NCI-H748 (cell line): Measurements from ENCODE around the gene PCDH9.

Experiments used
- DNase-seq: peaks from one replicate; lab custom pipeline; 2025; ENCODE audit not compliant: unreplicated experiment; lab: John Stamatoyannopoulos, UW

PCDH9 gene

DNA sequence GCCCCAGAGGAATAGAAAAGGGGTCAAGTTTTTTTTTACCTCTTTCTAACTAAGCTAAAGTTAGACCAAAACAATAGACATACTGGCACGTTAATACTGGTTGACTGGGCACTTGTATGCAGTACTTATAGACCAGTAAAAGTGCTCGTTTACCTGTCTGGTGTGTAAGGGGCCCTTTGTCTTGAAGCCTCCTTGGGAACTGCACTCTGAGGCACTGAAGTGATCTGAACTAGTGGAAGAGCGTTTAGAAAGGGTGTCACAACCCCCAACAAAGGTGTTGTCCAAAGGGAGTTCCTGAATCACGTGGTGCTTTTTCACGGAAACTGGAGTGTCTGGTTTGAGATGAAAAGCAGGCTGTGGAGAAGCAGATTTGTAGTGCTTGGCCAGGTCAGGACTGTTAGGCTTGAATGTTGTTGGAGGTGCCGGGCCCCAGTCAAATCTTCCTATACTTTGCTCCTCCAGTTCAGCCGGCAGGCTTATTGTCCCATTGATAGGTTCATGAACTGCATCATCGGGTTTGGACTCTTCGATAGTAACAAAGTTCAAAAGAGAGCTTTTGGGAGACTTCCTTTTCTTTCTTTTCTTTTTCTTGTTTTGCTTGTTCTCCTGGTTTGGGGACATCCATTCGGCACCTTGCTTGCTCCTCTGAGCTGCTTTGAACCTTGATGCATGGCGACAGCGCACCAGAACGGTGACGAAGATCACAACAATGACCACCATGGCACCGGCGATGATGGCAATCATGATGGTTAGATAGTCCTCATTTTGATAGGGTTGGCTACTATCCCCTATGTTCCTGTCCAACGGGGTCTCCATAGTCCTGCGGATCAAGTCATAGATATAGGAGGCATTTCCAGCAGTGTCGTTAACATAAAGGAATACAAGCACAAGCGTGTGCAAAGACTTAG is 4.6 kb downstream of the PCDH9 start:
- no peak for DNase-seq

- peak; percentile 88 for DNase-seq
These were observed 5.8 kb downstream of the PCDH9 start for GRCh38 chr13:67224148-67224846.

DNA sequence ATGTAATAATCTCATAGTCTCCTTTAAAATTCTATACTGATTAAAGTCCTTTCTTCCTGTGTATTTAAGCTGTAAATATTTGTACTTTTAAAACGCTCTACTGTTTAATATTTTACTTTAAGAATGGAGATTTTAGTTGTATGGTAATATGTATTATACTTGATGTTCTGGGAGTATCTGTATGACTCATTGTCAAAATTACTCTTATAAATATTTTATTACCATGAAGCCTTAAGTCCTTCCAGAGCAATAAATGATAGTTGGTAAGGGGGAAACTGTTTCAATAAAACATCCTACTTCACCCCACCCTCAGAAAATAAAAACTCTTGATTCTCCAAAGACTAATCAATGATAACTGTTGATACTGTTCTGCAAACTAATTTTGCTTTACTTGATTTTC is 6.4 kb downstream of the PCDH9 start:
- no peak for DNase-seq

- DNase-seq: no peak
These were observed 7.1 kb downstream of the PCDH9 start for GRCh38 chr13:67223024-67223423.

DNA sequence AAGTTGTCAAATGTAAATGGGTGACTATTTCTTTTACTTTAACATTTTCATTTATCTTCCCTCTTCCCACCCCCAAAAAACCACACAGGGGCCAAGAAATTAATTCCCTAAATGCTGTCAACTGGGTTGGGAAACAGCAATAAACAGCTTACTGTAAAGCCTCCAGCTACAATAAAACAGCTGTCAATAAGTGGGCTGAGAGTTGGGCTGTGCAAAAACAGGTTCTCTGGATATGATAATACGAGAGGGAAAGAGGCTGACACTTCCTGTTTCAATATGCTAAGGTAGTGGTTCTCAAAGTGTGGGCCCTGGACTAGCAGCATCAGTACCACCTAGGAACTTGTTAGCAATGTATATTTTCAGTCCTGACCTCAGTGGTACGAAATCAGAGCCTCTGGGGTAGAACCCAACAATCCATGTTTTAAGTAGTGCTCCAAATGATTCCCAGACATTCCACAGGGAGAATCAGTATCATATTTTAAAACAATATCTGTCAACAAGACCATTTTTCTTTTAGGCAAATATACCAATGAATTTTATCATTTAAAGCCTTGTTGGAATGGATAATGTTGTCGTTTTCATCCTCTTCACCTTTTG is 8.4 kb downstream of the PCDH9 start:
- DNase-seq: peak; percentile 30

DNA sequence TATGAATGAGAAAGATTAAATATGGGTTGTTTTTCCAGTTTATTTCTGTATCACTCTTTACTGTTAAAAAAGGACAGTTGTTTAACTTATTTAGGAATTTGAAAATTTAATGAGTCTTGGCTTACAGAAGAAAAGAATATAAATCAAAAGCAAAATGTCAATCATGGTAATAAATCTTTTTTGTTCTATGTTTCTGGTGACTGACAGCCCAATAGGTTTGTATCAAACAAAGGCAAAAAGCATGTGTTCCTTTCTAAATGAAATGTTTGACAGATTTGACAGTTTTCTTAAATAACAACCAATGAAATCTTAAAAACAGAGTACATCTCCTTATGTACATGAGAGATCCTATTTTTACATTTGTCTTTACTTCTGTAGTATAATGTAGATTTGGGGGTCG is 11.0 kb downstream of the PCDH9 start:
- no peak for DNase-seq

DNA sequence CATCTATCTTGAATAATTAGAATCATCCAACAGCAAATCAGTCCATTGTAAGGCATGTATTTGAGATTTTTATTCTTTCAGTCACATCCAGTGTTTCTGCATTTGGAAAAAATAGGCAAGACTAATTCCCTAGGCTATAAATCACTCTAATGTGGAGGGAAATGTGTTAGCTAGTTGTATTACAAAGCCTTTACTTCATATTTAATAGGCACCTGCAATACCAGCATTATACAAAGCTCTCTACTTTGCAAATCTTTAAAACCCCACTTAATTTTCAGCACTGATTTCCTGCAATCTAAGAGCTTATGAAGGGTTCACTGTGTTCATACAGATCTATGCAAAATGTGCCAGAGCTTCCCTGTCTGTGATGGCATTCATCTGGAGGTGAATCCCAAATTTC is 12.3 kb downstream of the PCDH9 start:
- no peak for DNase-seq

- no peak for DNase-seq
These were observed 13.3 kb downstream of the PCDH9 start for GRCh38 chr13:67216864-67217263.

- DNase-seq: no peak
These were observed 19.9 kb downstream of the PCDH9 start for GRCh38 chr13:67210208-67210607.

DNA sequence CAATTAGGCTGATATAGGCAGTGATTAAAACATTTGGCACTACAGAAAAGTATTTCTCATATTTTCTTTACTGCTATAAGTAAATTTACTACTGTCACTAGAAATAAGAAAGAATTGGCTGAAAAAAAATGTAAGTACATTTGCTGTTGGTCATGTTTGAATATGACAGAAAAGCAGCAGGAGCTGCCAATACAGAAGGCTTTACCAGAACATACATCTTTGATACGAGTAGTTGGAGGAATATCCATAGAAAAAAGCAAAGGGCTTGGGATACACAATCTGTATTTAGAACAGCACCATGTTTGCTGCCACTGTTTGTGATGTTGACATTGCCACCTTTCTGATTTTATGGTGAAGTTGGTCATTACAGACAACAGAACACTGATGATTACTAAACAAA is 21.6 kb downstream of the PCDH9 start:
- no peak for DNase-seq

DNA sequence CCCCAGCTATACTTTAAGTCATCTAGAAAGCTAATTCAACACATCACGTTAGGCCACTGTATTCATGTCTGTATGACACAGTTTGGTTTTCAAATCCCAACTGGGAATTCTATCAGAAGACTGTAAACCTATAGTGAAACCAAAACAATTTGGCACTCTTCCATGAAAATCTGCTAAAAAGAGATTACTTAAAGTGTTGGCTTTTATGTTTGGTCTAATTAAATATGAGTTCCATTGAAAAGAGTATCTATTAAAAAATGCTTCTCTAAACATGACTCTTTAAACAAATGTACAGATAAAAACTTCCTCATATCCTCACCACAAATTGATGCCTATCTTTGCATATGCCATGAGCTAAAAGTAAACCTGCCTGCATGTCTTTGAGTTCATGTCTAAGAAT is 25.4 kb downstream of the PCDH9 start:
- DNase-seq: peak; percentile 82

GRCh38 chr13:67200605-67201004 is 29.5 kb downstream of the PCDH9 start:
- no peak for DNase-seq

GRCh38 chr13:67200183-67200582 is 30.0 kb downstream of the PCDH9 start:
- no peak for DNase-seq

DNA sequence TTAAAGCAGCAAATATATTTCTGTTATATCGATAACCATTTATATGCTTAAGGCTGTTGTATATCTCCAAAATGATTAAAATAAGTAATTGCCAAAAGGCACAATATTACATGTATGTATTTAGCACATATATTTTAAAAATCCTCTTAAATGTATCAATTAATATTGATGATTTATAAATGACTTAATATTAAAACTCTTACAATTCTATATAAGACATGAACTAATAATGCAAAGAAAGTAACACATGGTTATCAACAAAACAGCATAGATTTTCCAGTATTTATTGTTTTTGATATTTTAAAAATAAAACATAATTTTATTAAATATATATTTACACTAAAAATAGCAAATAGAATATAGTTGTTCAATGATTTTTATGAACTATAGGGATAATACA is 32.4 kb downstream of the PCDH9 start:
- no peak for DNase-seq

- no peak for DNase-seq
These were observed 36.2 kb downstream of the PCDH9 start for GRCh38 chr13:67193979-67194378.

- DNase-seq: no peak
These were observed 37.4 kb downstream of the PCDH9 start for GRCh38 chr13:67192751-67193150.

- no peak for DNase-seq
These were observed 43.1 kb downstream of the PCDH9 start for GRCh38 chr13:67186995-67187569.

DNA sequence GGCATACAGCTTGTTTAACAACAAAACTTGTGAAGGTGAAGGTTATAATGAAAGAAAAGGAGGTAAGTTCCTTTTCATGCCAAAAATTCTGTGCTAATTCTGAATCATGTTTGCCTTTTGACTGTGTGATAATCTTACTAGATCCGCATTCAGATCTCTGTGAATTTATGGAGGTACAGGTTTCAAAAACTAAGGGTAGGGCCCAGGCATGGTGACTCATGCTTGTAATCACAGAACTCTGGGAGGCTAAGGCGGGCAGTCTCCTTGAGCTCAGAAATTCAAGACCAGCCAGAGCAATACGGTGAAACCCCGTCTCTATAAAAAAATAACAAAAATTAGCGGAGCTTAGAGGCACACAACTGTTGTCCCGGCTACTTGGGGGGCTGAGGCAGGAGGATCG is 45.9 kb downstream of the PCDH9 start:
- DNase-seq: no peak

GRCh38 chr13:67183151-67183550 is 47.0 kb downstream of the PCDH9 start:
- no peak for DNase-seq

GRCh38 chr13:67175836-67176459 is 54.2 kb downstream of the PCDH9 start:
- DNase-seq: no peak

GRCh38 chr13:67168384-67168783 is 61.8 kb downstream of the PCDH9 start:
- no peak for DNase-seq
